Osteocyte (in vitro differentiated cells): Measurements from ENCODE around the gene SLC45A2. TPM values are rescaled to one million over a fixed set of nuclear protein-coding genes. Genes with fewer than 3 reads are reported as not detected.

Experiments used
- DNase-seq: peaks from one replicate; pipeline ENCODE4 v3.0.0; 2021; ENCODE audit warnings: mixed read lengths; ENCODE audit not compliant: unreplicated experiment; ENCODE audit errors: extremely low spot score
- H3K27ac Mint-ChIP-seq: one replicate; pipeline ENCODE4 v1.8.0; 2021; ENCODE audit warnings: mild to moderate bottlenecking, mixed read lengths; ENCODE audit not compliant: unreplicated experiment
- H3K27me3 Mint-ChIP-seq: one replicate; pipeline ENCODE4 v1.8.0; 2021; ENCODE audit warnings: mixed read lengths; ENCODE audit not compliant: unreplicated experiment
- H3K36me3 Mint-ChIP-seq: one replicate; pipeline ENCODE4 v1.8.0; 2021; ENCODE audit warnings: mixed read lengths; ENCODE audit not compliant: unreplicated experiment
- H3K4me1 Mint-ChIP-seq: one replicate; pipeline ENCODE4 v1.8.0; 2021; ENCODE audit warnings: mixed read lengths; ENCODE audit not compliant: unreplicated experiment
- H3K4me3 Mint-ChIP-seq: one replicate; pipeline ENCODE4 v1.8.0; 2021; ENCODE audit warnings: mild to moderate bottlenecking, moderate library complexity, mixed read lengths; ENCODE audit not compliant: unreplicated experiment
- H3K9me3 Mint-ChIP-seq: one replicate; pipeline ENCODE4 v1.8.0; 2021; ENCODE audit warnings: mixed read lengths; ENCODE audit not compliant: unreplicated experiment
- CTCF ChIP-seq: fragments of 200-600 bp; sonication (generic); IDR thresholded peaks from 2 replicates; pipeline ENCODE4 v1.5.0; 2021; ENCODE audit warnings: antibody characterized with exemption, mild to moderate bottlenecking, moderate library complexity
- total RNA-seq: library from RNA; stranded (reverse); gene quantifications from 2 replicates; pipeline ENCODE4 v1.2.1, GENCODE V29; 2021

SLC45A2 gene
- total RNA-seq, 1 donor from 2014 or later = not detected

- H3K27me3 Mint-ChIP-seq = no peaks in the 10 kb centered on the region
- no peak for TF ChIP-seq CTCF
- DNase-seq = no peak
- peaks cover 17% of the 10 kb centered on the region for H3K36me3 Mint-ChIP-seq
- H3K9me3 Mint-ChIP-seq = no peaks in the 10 kb centered on the region
- no peak overlapping the region for H3K4me3 Mint-ChIP-seq
- peaks cover 3% of the 10 kb centered on the region for H3K4me1 Mint-ChIP-seq
- H3K27ac Mint-ChIP-seq = no peak overlapping the region
Measured at GRCh38 chr5:34017254-34017653, 32.8 kb upstream of the SLC45A2 start.

GRCh38 chr5:34016750-34017149, 32.3 kb upstream of the SLC45A2 start:
- Mint-ChIP-seq H3K4me3 (no peak overlapping the region), H3K9me3 (no peaks in the 10 kb centered on the region), H3K36me3 (peaks cover 14% of the 10 kb centered on the region), H3K27ac (no peak overlapping the region), H3K27me3 (no peaks in the 10 kb centered on the region), H3K4me1 (peaks cover 3% of the 10 kb centered on the region)
- DNase-seq = no peak
- TF ChIP-seq CTCF = no peak

- Mint-ChIP-seq H3K9me3 (no peaks in the 10 kb centered on the region), H3K36me3 (peaks cover 14% of the 10 kb centered on the region), H3K4me1 (peaks cover 3% of the 10 kb centered on the region), H3K4me3 (no peak overlapping the region), H3K27me3 (no peaks in the 10 kb centered on the region), H3K27ac (no peak overlapping the region)
- DNase-seq = no peak
- no peak for TF ChIP-seq CTCF
Measured at GRCh38 chr5:34016222-34016621, 31.7 kb upstream of the SLC45A2 start.

GRCh38 chr5:34015120-34015822, 30.8 kb upstream of the SLC45A2 start:
- no peak overlapping the region for H3K27ac Mint-ChIP-seq
- H3K4me1 Mint-ChIP-seq = peaks cover 3% of the 10 kb centered on the region
- no peak for TF ChIP-seq CTCF
- H3K9me3 Mint-ChIP-seq = no peaks in the 10 kb centered on the region
- H3K27me3 Mint-ChIP-seq = no peaks in the 10 kb centered on the region
- no peak for DNase-seq
- no peak overlapping the region for H3K4me3 Mint-ChIP-seq
- peaks cover 11% of the 10 kb centered on the region for H3K36me3 Mint-ChIP-seq

GRCh38 chr5:34014626-34015025, 30.1 kb upstream of the SLC45A2 start:
- no peaks in the 10 kb centered on the region for H3K9me3 Mint-ChIP-seq
- DNase-seq = no peak
- H3K4me1 Mint-ChIP-seq = peaks cover 4% of the 10 kb centered on the region
- no peak overlapping the region for H3K27ac Mint-ChIP-seq
- no peak for TF ChIP-seq CTCF
- H3K4me3 Mint-ChIP-seq = no peak overlapping the region
- H3K27me3 Mint-ChIP-seq = no peaks in the 10 kb centered on the region
- peaks cover 8% of the 10 kb centered on the region for H3K36me3 Mint-ChIP-seq
